GM18870 (cell line): ENCODE measurements around the gene CCM2L.
"Not testable (repeated sequence)": the region's sequence is repeated elsewhere in the genome, so short reads cannot be mapped to it uniquely, and the experiment has no call there.

Source experiments
- ATAC-seq: cut with Tn5 transposase; IDR thresholded peaks from one replicate; pipeline ENCODE4 v1.9.1; 2021; ENCODE audit warnings: moderate library complexity; ENCODE audit not compliant: unreplicated experiment

Gene CCM2L

GRCh38 chr20:32027643-32028042 is 17.4 kb downstream of the CCM2L start:
- ATAC-seq = no peak

GRCh38 chr20:32028647-32029372 is 18.6 kb downstream of the CCM2L start:
- no peak for ATAC-seq

GRCh38 chr20:32029561-32029960 is 19.3 kb downstream of the CCM2L start:
- ATAC-seq = no peak

GRCh38 chr20:32031007-32031958 is 21.0 kb downstream of the CCM2L start:
- no peak for ATAC-seq

GRCh38 chr20:32033316-32033715 is 23.1 kb downstream of the CCM2L start:
- no peak for ATAC-seq

GRCh38 chr20:32033721-32034120 is 23.5 kb downstream of the CCM2L start:
- ATAC-seq = not testable (repeated sequence)

- ATAC-seq = no peak
These were observed 24.6 kb downstream of the CCM2L start for GRCh38 chr20:32034581-32035425.

- ATAC-seq = no peak
These were observed 25.2 kb downstream of the CCM2L start for GRCh38 chr20:32035426-32035779.

- no peak for ATAC-seq
These were observed 26.0 kb downstream of the CCM2L start for GRCh38 chr20:32036252-32036651.

GRCh38 chr20:32036716-32037485 is 26.7 kb downstream of the CCM2L start:
- no peak for ATAC-seq

- no peak for ATAC-seq
These were observed 27.7 kb downstream of the CCM2L start for GRCh38 chr20:32037929-32038328.

- no peak for ATAC-seq
These were observed 30.1 kb downstream of the CCM2L start for GRCh38 chr20:32040142-32040953.

- ATAC-seq = no peak
These were observed 35.8 kb downstream of the CCM2L start for GRCh38 chr20:32045999-32046398.

- no peak for ATAC-seq
These were observed 40.1 kb downstream of the CCM2L start for GRCh38 chr20:32050324-32050841.

- no peak for ATAC-seq
These were observed 40.8 kb downstream of the CCM2L start for GRCh38 chr20:32050851-32051556.

GRCh38 chr20:32051720-32052089 is 41.5 kb downstream of the CCM2L start:
- ATAC-seq = no peak

GRCh38 chr20:32052090-32052777 is 42.0 kb downstream of the CCM2L start, which contains the start of gene HCK:
Gene HCK, plus strand, starts transcription at chr20:32052242.
- ATAC-seq = no peak

- ATAC-seq = no peak
These were observed 42.6 kb downstream of the CCM2L start for GRCh38 chr20:32052778-32053362.
